Lung (tissue), 12 donors: Measurements from ENCODE around the gene SV2B. TPM values are rescaled to one million over a fixed set of nuclear protein-coding genes. Genes with fewer than 3 reads are reported as not detected.

Experiments
- ATAC-seq: fragments of 200-7000 bp; cut with Tn5 transposase; one replicate; pipeline ENCODE4 v1.9.1; 2020; ENCODE audit warnings: moderate number of reproducible peaks; ENCODE audit not compliant: insufficient read depth, low FRiP score
- DNase-seq, 3 donors: peaks; one replicate each; pipeline ENCODE4 v3.0.0-alpha.2; 2013 to 2017
- H3K27ac ChIP-seq, 2 donors: one replicate each; pipeline ENCODE4 v1.5.1; 2013; ENCODE audit warnings: mild to moderate bottlenecking in 2 of 2, moderate library complexity in 2 of 2, control low read depth in 1 of 2, inconsistent platforms in 1 of 2, low read depth in 1 of 2, low read length in 1 of 2
- H3K27me3 ChIP-seq, 3 donors: one replicate each; pipeline ENCODE4 v1.5.1; 2013; ENCODE audit warnings: low read length in 2 of 3; ENCODE audit not compliant: control insufficient read depth in 3 of 3, insufficient read depth in 3 of 3
- H3K36me3 ChIP-seq, 4 donors: one replicate each; pipeline ENCODE4 v1.5.1; 2013; ENCODE audit warnings: low read length in 4 of 4, mild to moderate bottlenecking in 1 of 4, moderate library complexity in 1 of 4; ENCODE audit not compliant: control insufficient read depth in 4 of 4, insufficient read depth in 4 of 4
- H3K4me1 ChIP-seq, 5 donors: one replicate each; pipeline ENCODE4 v1.5.1; 2013; ENCODE audit warnings: low read length in 5 of 5, mild to moderate bottlenecking in 2 of 5, moderate library complexity in 1 of 5; ENCODE audit not compliant: control insufficient read depth in 5 of 5, insufficient read depth in 5 of 5
- H3K4me3 ChIP-seq: one replicate; pipeline ENCODE4 v1.5.1; 2013; ENCODE audit warnings: mild to moderate bottlenecking, control low read depth, moderate library complexity
- H3K9ac ChIP-seq, 2 donors: one replicate each; pipeline ENCODE4 v1.5.1; 2013; ENCODE audit warnings: low read length in 2 of 2, control low read depth in 1 of 2; ENCODE audit not compliant: insufficient read depth in 1 of 2
- H3K9me3 ChIP-seq, 4 donors: one replicate each; pipeline ENCODE4 v1.5.1; 2013; ENCODE audit warnings: low read length in 3 of 4, mild to moderate bottlenecking in 1 of 4, moderate library complexity in 1 of 4; ENCODE audit not compliant: control insufficient read depth in 4 of 4, insufficient read depth in 3 of 4
- CTCF ChIP-seq: IDR thresholded peaks from 2 replicates; pipeline ENCODE4 v1.5.1; 2012; ENCODE audit warnings: mild to moderate bottlenecking; ENCODE audit errors: control extremely low read depth, extremely low read depth
- WGBS, 2 donors: extraction: QIAGEN DNeasy Blood & Tissue Kit; methylation state at CpG; one replicate each; pipeline ENCODE4 v1.1.7; 2013; 5-methylcytosine and 5-hydroxymethylcytosine counted together
- polyA plus RNA-seq, 2 donors: library from polyadenylated mRNA; stranded (reverse); fragments of 200-250 nt; gene quantifications; one replicate each; pipeline ENCODE4 v1.2.1, GENCODE V29; 2013
- total RNA-seq, 2 donors: library from RNA; depleted of rRNA in 1 of 2; stranded (reverse); fragments of >200 nt in 1 of 2; gene quantifications; one replicate each; pipeline ENCODE4 v1.2.1, GENCODE V29; 2014 to 2021
- donor health status: control.
- donor health status: control.
- donor health status: Bipolar disorder and iron deficiency.
- donor health status: healthy.
- donor health status: DM: yes; HTN: yes; CAD: no.

SV2B gene
- total and polyA plus RNA-seq, 4 donors, result 0.12 to 2.8 (median 0.90) TPM

GRCh38 chr15:91065505-91065904, 34.6 kb upstream of the SV2B start:
- peaks cover 0 to 5% (median under 1%) of the 10 kb centered on the region in 4 donors for H3K9me3 ChIP-seq
- DNase-seq, result no peak
- H3K4me3 ChIP-seq, result no peak overlapping the region
- no peak overlapping the region for H3K27ac ChIP-seq
- no peak overlapping the region for H3K9ac ChIP-seq
- H3K36me3 ChIP-seq, result no peaks in the 10 kb centered on the region
- no peak for TF ChIP-seq CTCF
- ATAC-seq, result no peak
- 80 to 83% methylated on average over 2 of the region's 2 CpGs for WGBS, 2 donors
- no peaks in the 10 kb centered on the region for H3K27me3 ChIP-seq
- no peaks in the 10 kb centered on the region for H3K4me1 ChIP-seq

GRCh38 chr15:91067036-91067435, 33.0 kb upstream of the SV2B start:
- ATAC-seq (no peak), DNase-seq (no peak)
- Histone ChIP-seq H3K27ac (no peak overlapping the region), H3K36me3 (no peaks in the 10 kb centered on the region), H3K4me3 (no peak overlapping the region), H3K27me3 (peaks cover 0 to 2% (median 0%) of the 10 kb centered on the region in 3 donors), H3K9me3 (peaks cover 0 to 8% (median under 1%) of the 10 kb centered on the region in 4 donors), H3K9ac (no peak overlapping the region), H3K4me1 (no peaks in the 10 kb centered on the region)
- 81 to 83% methylated on average over 2 of the region's 2 CpGs for WGBS, 2 donors
- TF ChIP-seq CTCF, result no peak

GRCh38 chr15:91068436-91068835, 31.6 kb upstream of the SV2B start:
- H3K4me3 ChIP-seq, result no peak overlapping the region
- DNase-seq (no peak), ATAC-seq (no peak)
- no peak overlapping the region for H3K9ac ChIP-seq
- no peak overlapping the region for H3K27ac ChIP-seq
- 91 to 92% methylated on average over 2 of the region's 2 CpGs for WGBS, 2 donors
- H3K4me1 ChIP-seq, result no peaks in the 10 kb centered on the region
- TF ChIP-seq CTCF, result no peak
- peaks cover 0 to 8% (median under 1%) of the 10 kb centered on the region in 4 donors for H3K9me3 ChIP-seq
- no peaks in the 10 kb centered on the region for H3K36me3 ChIP-seq
- peaks cover 0 to 2% (median 0%) of the 10 kb centered on the region in 3 donors for H3K27me3 ChIP-seq

- no peak for DNase-seq
- Histone ChIP-seq H3K27me3 (peaks cover 0 to 2% (median 0%) of the 10 kb centered on the region in 3 donors), H3K9me3 (peaks cover 0 to 8% (median under 1%) of the 10 kb centered on the region in 4 donors), H3K27ac (no peak overlapping the region), H3K36me3 (no peaks in the 10 kb centered on the region), H3K4me3 (no peak overlapping the region), H3K4me1 (no peaks in the 10 kb centered on the region), H3K9ac (no peak overlapping the region)
- TF ChIP-seq CTCF, result no peak
- 75 to 81% methylated on average over 3 of the region's 3 CpGs for WGBS, 2 donors
- no peak for ATAC-seq
Observed at GRCh38 chr15:91068966-91069365, 31.1 kb upstream of the SV2B start.
